Measurements from ENCODE around the gene DGKI. TPM values are rescaled to one million over a fixed set of nuclear protein-coding genes. Genes with fewer than 3 reads are reported as not detected.

The DGKI gene
- total and polyA plus RNA-seq, 2 of the 13 experiments (the other 11 are each of a cell fraction or from before 2014, with no cell fraction given): 0.09 to 0.17 TPM

GRCh38 chr7:137728426-137728825, 118.3 kb downstream of the DGKI start:
- no peaks in the 10 kb centered on the region for H3K79me2 ChIP-seq (ENCODE audit: insufficient read depth, low read length)
- H3K4me1 ChIP-seq (ENCODE audit: insufficient read depth, low read length): no peaks in the 10 kb centered on the region
- H3K9me3 ChIP-seq (ENCODE audit: low read length): no peaks in the 10 kb centered on the region
- POLR2A ChIA-PET: no interaction called here
- H3K9ac ChIP-seq (ENCODE audit: insufficient read depth, low read depth, low read length): no peak overlapping the region
- H3K27me3 ChIP-seq (ENCODE audit: control insufficient read depth in 1 of 2, insufficient read depth in 2 of 2, low read length in 2 of 2): peaks cover 1 to 31% of the 10 kb centered on the region in 2 experiments; a peak in 4 of 5 replicates
- DNase-seq (ENCODE audit: low spot score): no peak
- no peak for FAIRE-seq
- TF ChIP-seq KLF6 (CRISPR knock-in tag; IDR thresholded peaks at IDR 0.05) (no peak), ZNF530 (CRISPR knock-in tag; IDR thresholded peaks at IDR 0.05; ENCODE audit: low read depth) (no peak), ATF7 (IDR thresholded peaks at IDR 0.05) (no peak), ATF7 (CRISPR knock-in tag; IDR thresholded peaks at IDR 0.05) (no peak), ZNF282 (IDR thresholded peaks at IDR 0.05; ENCODE audit: partially characterized antibody) (no peak), ZFP82 (CRISPR knock-in tag; IDR thresholded peaks at IDR 0.05; ENCODE audit: borderline replicate concordance) (no peak), CENPT (CRISPR knock-in tag; IDR thresholded peaks at IDR 0.05; ENCODE audit: low read depth) (no peak), FOXO1 (CRISPR knock-in tag; IDR thresholded peaks at IDR 0.05) (no peak), SP4 (CRISPR knock-in tag; IDR thresholded peaks at IDR 0.05) (no peak), ZNF225 (CRISPR knock-in tag; IDR thresholded peaks at IDR 0.05) (no peak), AHDC1 (CRISPR knock-in tag; IDR thresholded peaks at IDR 0.05; ENCODE audit: borderline replicate concordance) (no peak), ZNF570 (CRISPR knock-in tag; IDR thresholded peaks at IDR 0.05; ENCODE audit: borderline replicate concordance) (no peak), E2F5 (CRISPR knock-in tag; conservative IDR thresholded peaks at IDR 0.05) (no peak), ZNF788 (CRISPR knock-in tag; IDR thresholded peaks at IDR 0.05; ENCODE audit: borderline replicate concordance) (no peak), CENPX (CRISPR knock-in tag; IDR thresholded peaks at IDR 0.05) (no peak), BRF2 (CRISPR knock-in tag; IDR thresholded peaks at IDR 0.05) (no peak)
- no TSS peak for BruUV-seq (replicated peaks)
- no peak overlapping the region for H3K4me2 ChIP-seq (ENCODE audit: low read depth, low read length)
- no peak overlapping the region for H3K4me3 ChIP-seq (replicated peaks in 1 of 3; ENCODE audit: insufficient read depth in 1 of 3, low read depth in 2 of 3, low read length in 3 of 3)
- 0% methylated on average over 1 of the region's 1 CpG for WGBS (ENCODE audit: low lambda C conversion rate)
- CTCF ChIA-PET (ENCODE audit: low intra/inter-chr PET ratio, low total read pairs): no interaction called here
- H2AFZ ChIP-seq (ENCODE audit: low read length): no peak overlapping the region
- H3K27ac ChIP-seq (ENCODE audit: extremely low read length, insufficient read depth, low read length): no peak overlapping the region
- H3K36me3 ChIP-seq (replicated peaks in 1 of 2; ENCODE audit: control insufficient read depth in 1 of 2, insufficient read depth in 2 of 2, low read length in 2 of 2): no peaks in the 10 kb centered on the region
- intact Hi-C loops (cut with micrococcal nuclease; ENCODE audit: unreplicated experiment): no loop called here
- no peak for ATAC-seq
- H4K20me1 ChIP-seq (ENCODE audit: insufficient read depth, low read length): no peaks in the 10 kb centered on the region
- in situ Hi-C loops (cut with HindIII; ENCODE audit: extremely low pct_ligation_motif_present, low pct_unique_long_range_greater_than_20kb): no loop called here
